Uterus (tissue), 4 donors: Measurements from ENCODE around the gene COL27A1. TPM values are rescaled to one million over a fixed set of nuclear protein-coding genes. Genes with fewer than 3 reads are reported as not detected.

Experiments used
- DNase-seq, 2 donors: peaks; one replicate each; pipeline ENCODE4 v3.0.0-alpha.2; 2019 to 2020
- H3K27ac ChIP-seq, 2 donors: fragments of 200-600 bp; sonication (generic); 1 replicate in 1 of 2; 2 replicates in 1 of 2; pipeline ENCODE4 v1.5.1; 2016 to 2018
- H3K27me3 ChIP-seq, 2 donors: fragments of 200-600 bp; sonication (generic); one replicate each; pipeline ENCODE4 v1.5.1; 2018 to 2019; ENCODE audit warnings: control low read depth in 1 of 2
- H3K36me3 ChIP-seq, 2 donors: fragments of 200-600 bp; sonication (generic); one replicate each; pipeline ENCODE4 v1.5.1; 2019; ENCODE audit warnings: control low read depth in 1 of 2
- H3K4me1 ChIP-seq, 2 donors: fragments of 200-600 bp; sonication (generic); one replicate each; pipeline ENCODE4 v1.5.1; 2018 to 2019; ENCODE audit warnings: control low read depth in 1 of 2
- H3K4me3 ChIP-seq, 2 donors: fragments of 200-600 bp; sonication (generic); 1 replicate in 1 of 2; 2 replicates in 1 of 2; pipeline ENCODE4 v1.5.1; 2018 to 2019; ENCODE audit warnings: mild to moderate bottlenecking in 1 of 2
- H3K9me3 ChIP-seq, 2 donors: fragments of 200-600 bp; sonication (generic); one replicate each; pipeline ENCODE4 v1.5.1; 2019; ENCODE audit warnings: control low read depth in 1 of 2
- POLR2A ChIP-seq, 2 donors: fragments of 450-650 bp; IDR thresholded peaks; one replicate each; pipeline ENCODE4 v1.6.1; 2016; ENCODE audit warnings: antibody characterized with exemption in 2 of 2, mild to moderate bottlenecking in 1 of 2, moderate library complexity in 1 of 2
- intact Hi-C: fragments of 100-400 bp; cut with DNase I; formaldehyde crosslinking; loops from one replicate; pipeline ENCODE4 v1.15.1; 2023; ENCODE audit warnings: low total_unique reads
- total RNA-seq, 4 donors: library from RNA; depleted of rRNA in 3 of 4; stranded (reverse); fragments of >200 nt in 3 of 4; gene quantifications; one replicate each; pipeline versions ENCODE4 v1.1.0 to v1.2.4, GENCODE V29; 2014 to 2023
- TF ChIP-seq, protein P1 (sequence below), 4 experiments: fragments of 200-600 bp in 2 of 4; fragments of 450-650 bp in 2 of 4; sonication (generic) in 2 of 4; IDR thresholded peaks; one replicate each; pipeline ENCODE4 v1.5.1; 2016 to 2019; ENCODE audit warnings: antibody characterized with exemption in 4 of 4, mild to moderate bottlenecking in 2 of 4, moderate library complexity in 1 of 4
- donor health status: DM: yes; HTN: yes; CAD: no.

Gene COL27A1
- total RNA-seq, 4 donors from 2014 or later = 7.9 to 52.9 (median 43.3) TPM

- intact Hi-C loops = loop anchor here (10.0 kb wide), 1 partner anchor 136 kb away; no protein-coding TSS in a partner anchor
- DNase-seq = no peak
- no peaks in the 10 kb centered on the region for H3K9me3 ChIP-seq
- no peaks in the 10 kb centered on the region for H3K36me3 ChIP-seq
- TF ChIP-seq POLR2A (IDR thresholded peaks at IDR 0.05) = no peak
- TF ChIP-seq, protein P1, sequence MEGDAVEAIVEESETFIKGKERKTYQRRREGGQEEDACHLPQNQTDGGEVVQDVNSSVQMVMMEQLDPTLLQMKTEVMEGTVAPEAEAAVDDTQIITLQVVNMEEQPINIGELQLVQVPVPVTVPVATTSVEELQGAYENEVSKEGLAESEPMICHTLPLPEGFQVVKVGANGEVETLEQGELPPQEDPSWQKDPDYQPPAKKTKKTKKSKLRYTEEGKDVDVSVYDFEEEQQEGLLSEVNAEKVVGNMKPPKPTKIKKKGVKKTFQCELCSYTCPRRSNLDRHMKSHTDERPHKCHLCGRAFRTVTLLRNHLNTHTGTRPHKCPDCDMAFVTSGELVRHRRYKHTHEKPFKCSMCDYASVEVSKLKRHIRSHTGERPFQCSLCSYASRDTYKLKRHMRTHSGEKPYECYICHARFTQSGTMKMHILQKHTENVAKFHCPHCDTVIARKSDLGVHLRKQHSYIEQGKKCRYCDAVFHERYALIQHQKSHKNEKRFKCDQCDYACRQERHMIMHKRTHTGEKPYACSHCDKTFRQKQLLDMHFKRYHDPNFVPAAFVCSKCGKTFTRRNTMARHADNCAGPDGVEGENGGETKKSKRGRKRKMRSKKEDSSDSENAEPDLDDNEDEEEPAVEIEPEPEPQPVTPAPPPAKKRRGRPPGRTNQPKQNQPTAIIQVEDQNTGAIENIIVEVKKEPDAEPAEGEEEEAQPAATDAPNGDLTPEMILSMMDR (IDR thresholded peaks at IDR 0.05) = no peak
- H3K4me1 ChIP-seq = peaks cover 5 to 11% of the 10 kb centered on the region in 2 donors
- peak overlapping the region; percentile 80 to 84 for H3K27ac ChIP-seq
- H3K27me3 ChIP-seq = no peaks in the 10 kb centered on the region
- no peak overlapping the region for H3K4me3 ChIP-seq
Observed at GRCh38 chr9:114348261-114348905, 193.0 kb downstream of the COL27A1 start.

GRCh38 chr9:114348906-114349482 lies 193.7 kb downstream of the COL27A1 start:
- Histone ChIP-seq H3K27ac (peak overlapping the region; percentile 80 to 84), H3K9me3 (no peaks in the 10 kb centered on the region), H3K27me3 (no peaks in the 10 kb centered on the region), H3K4me1 (peaks cover 5 to 11% of the 10 kb centered on the region in 2 donors), H3K36me3 (no peaks in the 10 kb centered on the region), H3K4me3 (no peak overlapping the region)
- peak in 1 of 2 donors; percentile 12 for TF ChIP-seq POLR2A (IDR thresholded peaks at IDR 0.05)
- TF ChIP-seq, protein P1 (IDR thresholded peaks at IDR 0.05) = no peak
- intact Hi-C loops = loop anchor here (10.0 kb wide), 1 partner anchor 136 kb away; no protein-coding TSS in a partner anchor
- peak; percentile 89 to 95 for DNase-seq

DNA sequence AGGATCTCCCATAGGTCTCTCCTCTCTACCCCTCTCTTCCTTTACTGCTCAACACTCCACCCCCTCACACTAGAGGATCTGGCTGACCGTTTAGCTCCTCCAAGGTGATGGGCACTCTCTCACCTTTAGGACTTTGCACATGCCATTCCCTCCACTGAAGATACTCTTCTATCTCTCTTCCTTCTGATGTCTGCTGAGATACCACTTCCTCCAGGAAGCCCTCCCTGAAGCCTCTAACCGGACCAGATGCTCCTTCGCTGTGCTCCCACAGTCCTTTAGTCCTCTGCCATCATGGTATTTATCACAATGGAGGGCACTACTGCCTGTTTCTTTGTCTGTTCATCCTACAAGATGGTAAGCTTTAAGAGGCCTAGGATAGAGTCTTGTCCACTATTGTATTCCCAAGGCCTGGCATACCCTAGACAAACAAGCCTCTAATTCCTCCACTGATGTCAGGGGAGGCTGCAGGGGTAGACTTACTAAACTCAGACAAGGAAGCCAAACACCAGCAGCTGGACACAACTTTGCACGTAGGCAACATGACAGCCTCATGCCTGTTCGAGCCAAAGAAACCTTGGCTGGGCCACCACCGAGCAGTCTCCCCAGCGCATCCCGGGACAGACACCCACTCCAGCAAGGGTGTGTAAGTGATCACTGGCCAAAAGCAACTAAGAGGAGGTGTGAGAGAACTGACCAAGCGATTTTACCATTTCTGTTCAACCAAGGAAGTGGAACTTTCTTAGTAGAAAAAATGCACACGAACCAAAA lies 194.6 kb downstream of the COL27A1 start:
- Histone ChIP-seq H3K9me3 (no peaks in the 10 kb centered on the region), H3K4me1 (peaks cover 5 to 11% of the 10 kb centered on the region in 2 donors), H3K4me3 (no peak overlapping the region), H3K27ac (peak overlapping the region; percentile 80 to 84), H3K36me3 (no peaks in the 10 kb centered on the region), H3K27me3 (no peaks in the 10 kb centered on the region)
- no peak for TF ChIP-seq POLR2A (IDR thresholded peaks at IDR 0.05)
- TF ChIP-seq, protein P1 (IDR thresholded peaks at IDR 0.05) = no peak
- DNase-seq = no peak
- intact Hi-C loops = loop anchor here (10.0 kb wide), 1 partner anchor 135 kb away; no protein-coding TSS in a partner anchor

GRCh38 chr9:114350636-114351401 lies 195.5 kb downstream of the COL27A1 start:
- Histone ChIP-seq H3K4me3 (no peak overlapping the region), H3K4me1 (peaks cover 5 to 11% of the 10 kb centered on the region in 2 donors), H3K27ac (peak overlapping the region; percentile 80 to 84), H3K36me3 (no peaks in the 10 kb centered on the region), H3K9me3 (no peaks in the 10 kb centered on the region), H3K27me3 (no peaks in the 10 kb centered on the region)
- intact Hi-C loops = no loop called here
- TF ChIP-seq, protein P1 (IDR thresholded peaks at IDR 0.05) = no peak
- no peak for TF ChIP-seq POLR2A (IDR thresholded peaks at IDR 0.05)
- no peak for DNase-seq
